Ovary (tissue), 9 donors: ENCODE results near the gene YTHDF1. TPM values are rescaled to one million over a fixed set of nuclear protein-coding genes. Genes with fewer than 3 reads are reported as not detected.

Experiments used
- DNase-seq, 5 donors: peaks; one replicate each; pipeline ENCODE4 v3.0.0-alpha.2; 2019 to 2020
- H3K27ac ChIP-seq, 2 donors: fragments of 200-600 bp; one replicate each; pipeline versions ENCODE4 v1.5.1 to v1.8.0; 2019 to 2022
- H3K27me3 ChIP-seq: fragments of 200-600 bp; one replicate; pipeline ENCODE4 v1.8.0; 2022
- H3K36me3 ChIP-seq: fragments of 200-600 bp; sonication (generic); one replicate; pipeline ENCODE4 v1.5.1; 2019
- H3K4me1 ChIP-seq: one replicate; pipeline ENCODE4 v1.8.1; 2013; ENCODE audit warnings: mild to moderate bottlenecking, moderate library complexity; ENCODE audit not compliant: insufficient read depth
- H3K4me3 ChIP-seq: fragments of 200-600 bp; sonication (generic); one replicate; pipeline ENCODE4 v1.5.1; 2017
- H3K9me3 ChIP-seq, 2 donors: fragments of 200-600 bp in 1 of 2; sonication (generic) in 1 of 2; one replicate each; pipeline versions ENCODE4 v1.5.1 to v1.8.1; 2013 to 2019; ENCODE audit warnings: mild to moderate bottlenecking in 1 of 2, moderate library complexity in 1 of 2
- EP300 ChIP-seq: sonication (generic); formaldehyde crosslinking; IDR thresholded peaks from one replicate; pipeline ENCODE4 v1.6.1; 2017; ENCODE audit warnings: antibody characterized with exemption
- POLR2A ChIP-seq: fragments of 450-650 bp; IDR thresholded peaks from one replicate; pipeline ENCODE4 v1.6.1; 2017; ENCODE audit warnings: antibody characterized with exemption, mild to moderate bottlenecking, moderate library complexity
- WGBS, 3 donors: extraction: QIAGEN DNeasy Blood & Tissue Kit in 1 of 3; methylation state at CpG; one replicate each; pipeline versions ENCODE4 v1.1.5 to v1.1.7; 2013 to 2017; 5-methylcytosine and 5-hydroxymethylcytosine counted together
- intact Hi-C, 4 donors: fragments of 100-400 bp; cut with DNase I; formaldehyde crosslinking; loops; one replicate each; pipeline versions ENCODE4 v1.11.0 to v1.15.1; 2022 to 2023
- polyA plus RNA-seq, 2 donors: library from polyadenylated mRNA; stranded (reverse); fragments of 200-250 nt in 1 of 2; fragments of 350-450 nt in 1 of 2; fragmentation: Illumina TruSeq in 1 of 2; extraction: RNeasy Lipid Tissue Mini Kit (QIAGEN cat#74804) in 1 of 2; gene quantifications; one replicate each; pipeline ENCODE4 v1.2.3, GENCODE V29; 2013 to 2014
- total RNA-seq, 7 donors: library from RNA; depleted of rRNA in 2 of 7; stranded (reverse); fragments of >200 nt in 2 of 7; fragmentation: NEBNext Ultra II Directional in 3 of 7; extraction: Animal tissue kit (Norgen Biotek cat#: 25700) in 3 of 7; gene quantifications; one replicate each; pipeline versions ENCODE4 v1.1.0 to v1.2.4, GENCODE V29; 2016 to 2023
- TF ChIP-seq, protein P1 (sequence below), 3 donors: fragments of 450-650 bp in 2 of 3; fragments of 200-600 bp in 1 of 3; IDR thresholded peaks; one replicate each; pipeline versions ENCODE4 v1.5.1 to v1.8.0; 2016 to 2022; ENCODE audit warnings: antibody characterized with exemption in 3 of 3, mild to moderate bottlenecking in 1 of 3
- donor health status: DM: no; HTN: no; CAD: no; lungs with moderate emphysema.
- donor health status: DM: no; HTN: no; CAD: no.
- donor health status: Bipolar disorder and iron deficiency.
- donor health status: DM: yes; HTN: yes; CAD: no.
- donor health status: DM: no; HTN: no; CAD: no.
- donor health status: DM: yes; HTN: yes; CAD: no.

YTHDF1 gene
- total and polyA plus RNA-seq, 9 donors, result 17.0 to 39.4 (median 30.5) TPM

DNA sequence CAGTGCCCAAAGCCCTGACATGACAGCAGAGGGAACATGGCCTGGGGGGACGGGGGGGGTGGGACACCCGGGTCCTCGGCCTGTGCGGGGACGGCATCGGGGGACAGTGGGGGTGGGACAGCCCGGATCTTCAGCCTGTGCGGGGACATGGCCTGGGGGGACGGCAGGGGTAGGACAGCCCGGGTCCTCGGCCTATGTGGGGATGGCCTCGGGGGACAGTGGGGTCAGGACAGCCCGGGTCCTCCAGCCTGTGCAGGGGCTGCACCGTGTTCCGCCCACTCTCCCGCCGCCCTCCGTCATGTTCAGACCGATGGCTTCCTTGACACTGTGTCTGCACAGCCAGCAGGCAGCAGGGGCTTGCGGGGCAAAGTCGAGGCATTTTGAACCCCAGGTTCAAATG is 26.8 kb upstream of the YTHDF1 start:
- Histone ChIP-seq H3K27ac (no peak overlapping the region), H3K27me3 (no peaks in the 10 kb centered on the region), H3K36me3 (no peaks in the 10 kb centered on the region), H3K9me3 (no peaks in the 10 kb centered on the region), H3K4me3 (no peak overlapping the region), H3K4me1 (no peaks in the 10 kb centered on the region)
- no peak for TF ChIP-seq EP300
- TF ChIP-seq, protein P1, sequence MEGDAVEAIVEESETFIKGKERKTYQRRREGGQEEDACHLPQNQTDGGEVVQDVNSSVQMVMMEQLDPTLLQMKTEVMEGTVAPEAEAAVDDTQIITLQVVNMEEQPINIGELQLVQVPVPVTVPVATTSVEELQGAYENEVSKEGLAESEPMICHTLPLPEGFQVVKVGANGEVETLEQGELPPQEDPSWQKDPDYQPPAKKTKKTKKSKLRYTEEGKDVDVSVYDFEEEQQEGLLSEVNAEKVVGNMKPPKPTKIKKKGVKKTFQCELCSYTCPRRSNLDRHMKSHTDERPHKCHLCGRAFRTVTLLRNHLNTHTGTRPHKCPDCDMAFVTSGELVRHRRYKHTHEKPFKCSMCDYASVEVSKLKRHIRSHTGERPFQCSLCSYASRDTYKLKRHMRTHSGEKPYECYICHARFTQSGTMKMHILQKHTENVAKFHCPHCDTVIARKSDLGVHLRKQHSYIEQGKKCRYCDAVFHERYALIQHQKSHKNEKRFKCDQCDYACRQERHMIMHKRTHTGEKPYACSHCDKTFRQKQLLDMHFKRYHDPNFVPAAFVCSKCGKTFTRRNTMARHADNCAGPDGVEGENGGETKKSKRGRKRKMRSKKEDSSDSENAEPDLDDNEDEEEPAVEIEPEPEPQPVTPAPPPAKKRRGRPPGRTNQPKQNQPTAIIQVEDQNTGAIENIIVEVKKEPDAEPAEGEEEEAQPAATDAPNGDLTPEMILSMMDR (IDR thresholded peaks at IDR 0.05), result no peak
- no peak for TF ChIP-seq POLR2A
- intact Hi-C loops, result loop anchor here in 1 of 4 donors (10.0 kb wide), 1 partner anchor 188 kb away; no protein-coding TSS in a partner anchor
- 84 to 89% (median 87%) methylated on average over 21 of the region's 21 CpGs for WGBS, 3 donors
- no peak for DNase-seq

DNA sequence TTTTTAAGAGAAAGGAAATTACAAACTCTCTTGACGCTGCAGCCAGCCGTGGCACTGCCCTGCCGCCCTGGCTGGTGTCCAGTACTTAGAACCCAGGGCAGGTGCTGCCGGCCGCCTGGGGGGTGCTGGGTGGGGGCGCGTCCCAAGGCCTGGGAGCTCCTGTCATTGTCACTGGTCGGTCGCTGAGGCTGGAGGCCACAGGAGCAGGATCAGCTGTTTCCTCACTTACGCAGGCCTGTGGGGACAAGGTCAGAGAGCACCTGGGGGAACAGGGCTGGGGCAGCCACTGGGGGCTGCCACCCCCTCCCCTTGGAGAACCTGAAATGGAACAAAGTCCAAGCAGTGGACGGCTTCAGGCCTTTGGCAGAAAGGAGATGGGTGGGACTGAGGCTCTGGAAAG is 25.3 kb upstream of the YTHDF1 start:
- Histone ChIP-seq H3K4me1 (no peaks in the 10 kb centered on the region), H3K27ac (no peak overlapping the region), H3K36me3 (no peaks in the 10 kb centered on the region), H3K27me3 (no peaks in the 10 kb centered on the region), H3K4me3 (no peak overlapping the region), H3K9me3 (no peaks in the 10 kb centered on the region)
- intact Hi-C loops, result loop anchor here in 1 of 4 donors (10.0 kb wide), 1 partner anchor 186 kb away; no protein-coding TSS in a partner anchor
- TF ChIP-seq, protein P1 (IDR thresholded peaks at IDR 0.05), result no peak
- TF ChIP-seq POLR2A, result no peak
- TF ChIP-seq EP300, result no peak
- 42 to 49% (median 43%) methylated on average over 11 of the region's 11 CpGs for WGBS, 3 donors
- no peak for DNase-seq

DNA sequence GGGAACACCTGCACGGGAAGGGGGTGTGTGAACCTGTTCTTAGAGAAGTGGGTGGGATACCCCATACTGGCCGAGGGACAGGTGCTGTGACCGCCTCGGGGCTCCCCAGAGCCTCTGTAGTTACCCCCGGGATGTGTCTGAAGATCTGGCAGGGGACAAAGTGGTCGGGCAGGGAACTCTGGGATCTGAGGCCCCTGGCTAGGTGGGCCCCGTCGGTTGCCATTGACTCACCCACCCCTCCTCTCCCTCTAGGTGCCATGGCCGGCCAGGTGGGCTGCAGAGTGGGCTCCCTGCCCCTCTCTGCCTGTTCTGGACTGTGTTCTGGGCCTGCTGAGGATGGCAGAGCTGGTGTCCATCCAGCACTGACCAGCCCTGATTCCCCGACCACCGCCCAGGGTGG is 24.1 kb upstream of the YTHDF1 start:
- no peaks in the 10 kb centered on the region for H3K4me1 ChIP-seq
- intact Hi-C loops, result loop anchor here in 1 of 4 donors (10.0 kb wide), 1 partner anchor 185 kb away; no protein-coding TSS in a partner anchor
- WGBS, 3 donors, result 63 to 71% (median 67%) methylated on average over 11 of the region's 11 CpGs
- DNase-seq, result no peak
- H3K9me3 ChIP-seq, result no peaks in the 10 kb centered on the region
- no peaks in the 10 kb centered on the region for H3K36me3 ChIP-seq
- TF ChIP-seq EP300, result no peak
- TF ChIP-seq, protein P1 (IDR thresholded peaks at IDR 0.05), result no peak
- no peak for TF ChIP-seq POLR2A
- H3K27ac ChIP-seq, result no peak overlapping the region
- no peak overlapping the region for H3K4me3 ChIP-seq
- H3K27me3 ChIP-seq, result no peaks in the 10 kb centered on the region

DNA sequence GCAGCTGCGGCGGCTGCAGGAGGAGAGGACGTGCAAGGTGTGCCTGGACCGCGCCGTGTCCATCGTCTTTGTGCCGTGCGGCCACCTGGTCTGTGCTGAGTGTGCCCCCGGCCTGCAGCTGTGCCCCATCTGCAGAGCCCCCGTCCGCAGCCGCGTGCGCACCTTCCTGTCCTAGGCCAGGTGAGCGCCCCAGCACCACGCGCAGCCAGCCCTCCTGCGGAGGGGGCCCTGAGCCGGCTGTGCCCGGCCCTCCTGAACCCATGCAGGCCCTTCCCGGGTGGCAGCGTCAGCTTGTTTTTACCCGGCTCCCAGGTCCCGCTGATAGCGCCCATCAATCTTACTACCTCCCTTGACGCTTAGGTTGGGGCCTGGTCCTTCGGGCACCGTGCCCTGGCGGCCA is 23.5 kb upstream of the YTHDF1 start:
- TF ChIP-seq POLR2A (no peak), EP300 (no peak)
- TF ChIP-seq, protein P1 (IDR thresholded peaks at IDR 0.05), result no peak
- Histone ChIP-seq H3K4me1 (no peaks in the 10 kb centered on the region), H3K9me3 (no peaks in the 10 kb centered on the region), H3K36me3 (no peaks in the 10 kb centered on the region), H3K27ac (no peak overlapping the region), H3K4me3 (no peak overlapping the region), H3K27me3 (no peaks in the 10 kb centered on the region)
- 64 to 72% (median 69%) methylated on average over 28 to 30 of the region's 30 CpGs for WGBS, 3 donors
- DNase-seq, result no peak
- intact Hi-C loops, result loop anchor here in 1 of 4 donors (10.0 kb wide), 1 partner anchor 185 kb away; no protein-coding TSS in a partner anchor
